Activated effector memory CD4-positive, alpha-beta T cell treated with anti-CD3 and anti-CD28 coated beads, Interleukin-2, amount 50 U/mL, for 16 hours (primary cell): ENCODE measurements around the gene SNX25.
"Not testable (repeated sequence)": the region's sequence is repeated elsewhere in the genome, so short reads cannot be mapped to it uniquely, and the experiment has no call there.

ENCODE experiments used
- DNase-seq: peaks from one replicate; pipeline ENCODE4 v3.0.0-alpha.2; 2020

Gene SNX25

GRCh38 chr4:185307136-185307950 lies 97.9 kb downstream of the SNX25 start:
- DNase-seq: no peak

GRCh38 chr4:185309770-185310169 lies 100.4 kb downstream of the SNX25 start:
- no peak for DNase-seq

- DNase-seq: no peak
These were observed 101.9 kb downstream of the SNX25 start for GRCh38 chr4:185311113-185311888.

- DNase-seq: no peak
These were observed 103.3 kb downstream of the SNX25 start for GRCh38 chr4:185312699-185313098.

GRCh38 chr4:185317462-185317861 lies 108.1 kb downstream of the SNX25 start:
- DNase-seq: not testable (repeated sequence)

- DNase-seq: no peak
These were observed 108.5 kb downstream of the SNX25 start for GRCh38 chr4:185317880-185318279.

- no peak for DNase-seq
These were observed 109.3 kb downstream of the SNX25 start for GRCh38 chr4:185318679-185319078.

GRCh38 chr4:185322803-185323202 lies 113.4 kb downstream of the SNX25 start:
- no peak for DNase-seq

- no peak for DNase-seq
These were observed 114.2 kb downstream of the SNX25 start for GRCh38 chr4:185323606-185324005.

- DNase-seq: not testable (repeated sequence)
These were observed 115.0 kb downstream of the SNX25 start for GRCh38 chr4:185324361-185324760.

- not testable (repeated sequence) for DNase-seq
These were observed 116.3 kb downstream of the SNX25 start for GRCh38 chr4:185325721-185326120.

GRCh38 chr4:185328586-185328985 lies 119.2 kb downstream of the SNX25 start:
- DNase-seq: no peak

- DNase-seq: not testable (repeated sequence)
These were observed 120.6 kb downstream of the SNX25 start for GRCh38 chr4:185329879-185330510.

GRCh38 chr4:185332575-185333464 lies 123.4 kb downstream of the SNX25 start:
- DNase-seq: no peak

- no peak for DNase-seq
These were observed 124.9 kb downstream of the SNX25 start for GRCh38 chr4:185334326-185334725.

- no peak for DNase-seq
These were observed 126.2 kb downstream of the SNX25 start for GRCh38 chr4:185335579-185335978.

- no peak for DNase-seq
These were observed 130.5 kb downstream of the SNX25 start for GRCh38 chr4:185339941-185340340.

GRCh38 chr4:185341377-185341776 lies 132.0 kb downstream of the SNX25 start:
- DNase-seq: no peak

GRCh38 chr4:185341841-185342240 lies 132.4 kb downstream of the SNX25 start:
- no peak for DNase-seq

GRCh38 chr4:185343726-185344581 lies 134.6 kb downstream of the SNX25 start:
- DNase-seq: no peak

- DNase-seq: no peak
These were observed 135.5 kb downstream of the SNX25 start for GRCh38 chr4:185344743-185345538.
